ENCODE results near the gene POLR2A. TPM values are rescaled to one million over a fixed set of nuclear protein-coding genes. Genes with fewer than 3 reads are reported as not detected.

The POLR2A gene
- total and polyA plus RNA-seq, 3 experiments from 2014 or later = 69.6 to 192 (median 190) TPM

DNA sequence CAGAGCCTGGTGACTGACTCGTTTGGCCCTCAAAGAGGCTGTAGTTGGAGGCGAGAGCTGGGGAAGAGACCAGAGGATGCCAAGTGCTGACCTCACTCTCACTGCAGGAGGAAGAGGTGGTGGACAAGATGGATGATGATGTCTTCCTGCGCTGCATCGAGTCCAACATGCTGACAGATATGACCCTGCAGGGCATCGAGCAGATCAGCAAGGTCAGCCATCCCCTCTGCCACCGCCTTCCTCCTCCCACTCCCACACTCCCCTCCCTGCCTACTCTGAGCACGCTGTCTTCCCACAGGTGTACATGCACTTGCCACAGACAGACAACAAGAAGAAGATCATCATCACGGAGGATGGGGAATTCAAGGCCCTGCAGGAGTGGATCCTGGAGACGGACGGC is 26.9 kb downstream of the POLR2A start:
- H3K36me3 Mint-ChIP-seq = peaks cover 10 to 87% (median 23%) of the 10 kb centered on the region in 3 donors
- Histone ChIP-seq H3K27ac (ENCODE audit: low read depth, low read length) (no peak overlapping the region), H3K4me1 (ENCODE audit: insufficient read depth, low read length) (no peaks in the 10 kb centered on the region), H3K9me3 (ENCODE audit: low read length) (no peaks in the 10 kb centered on the region), H3K27me3 (ENCODE audit: insufficient read depth, low read length, poor library complexity, severe bottlenecking) (no peaks in the 10 kb centered on the region), H3K4me3 (ENCODE audit: low read length) (no peak overlapping the region), H3K36me3 (ENCODE audit: insufficient read depth, low read length) (peaks cover 30% of the 10 kb centered on the region)
- H3K27ac Mint-ChIP-seq = peak overlapping the region in 1 of 8 donors; percentile 26
- H3K9me3 Mint-ChIP-seq = no peaks in the 10 kb centered on the region
- ChIA-PET CTCF (interaction anchor here (1.0 kb wide), 1 partner anchor 50 kb away, joined by 3 read pairs; no protein-coding TSS in a partner anchor), POLR2A (interaction anchor here (0.6 kb wide), 1 partner anchor 284 kb away, joined by 4 read pairs; no protein-coding TSS in a partner anchor)
- H3K27me3 Mint-ChIP-seq = no peaks in the 10 kb centered on the region
- no peak for DNase-seq
- no peak overlapping the region for H3K4me3 Mint-ChIP-seq
- H3K4me1 Mint-ChIP-seq = no peaks in the 10 kb centered on the region

DNA sequence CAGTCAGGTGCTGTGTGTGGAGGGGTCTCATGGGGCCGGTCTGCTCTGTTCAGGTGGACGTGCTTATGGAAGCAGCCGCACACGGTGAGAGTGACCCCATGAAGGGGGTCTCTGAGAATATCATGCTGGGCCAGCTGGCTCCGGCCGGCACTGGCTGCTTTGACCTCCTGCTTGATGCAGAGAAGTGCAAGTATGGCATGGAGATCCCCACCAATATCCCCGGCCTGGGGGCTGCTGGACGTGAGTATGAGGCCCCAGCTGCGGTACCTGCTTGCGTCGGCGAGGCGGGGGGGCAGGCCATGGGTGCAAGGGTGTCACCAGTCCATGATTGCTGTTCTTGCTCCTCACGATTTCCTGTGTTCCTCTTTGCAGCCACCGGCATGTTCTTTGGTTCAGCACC is 27.9 kb downstream of the POLR2A start:
- Histone ChIP-seq H3K27me3 (ENCODE audit: insufficient read depth, low read length, poor library complexity, severe bottlenecking) (no peaks in the 10 kb centered on the region), H3K9me3 (ENCODE audit: low read length) (no peaks in the 10 kb centered on the region), H3K4me3 (ENCODE audit: low read length) (no peak overlapping the region), H3K27ac (ENCODE audit: low read depth, low read length) (no peak overlapping the region), H3K4me1 (ENCODE audit: insufficient read depth, low read length) (no peaks in the 10 kb centered on the region), H3K36me3 (ENCODE audit: insufficient read depth, low read length) (peaks cover 30% of the 10 kb centered on the region)
- Mint-ChIP-seq H3K9me3 (no peaks in the 10 kb centered on the region), H3K4me1 (no peaks in the 10 kb centered on the region), H3K27me3 (no peaks in the 10 kb centered on the region), H3K27ac (peak overlapping the region in 3 of 8 donors; percentile 29 to 66 (median 38)), H3K36me3 (peaks cover 10 to 80% (median 20%) of the 10 kb centered on the region in 3 donors), H3K4me3 (no peak overlapping the region)
- CTCF ChIA-PET = interaction anchor here (1.0 to 5.5 kb wide), 3 partner anchors 49 to 175 kb away, joined by 3 to 34 read pairs (median 18); partner anchors contain the start of genes TMEM102, TP53 and WRAP53
- POLR2A ChIA-PET = interaction anchor here (0.6 kb wide), 1 partner anchor 52 kb away, joined by 6 read pairs; no protein-coding TSS in a partner anchor
- DNase-seq = no peak

DNA sequence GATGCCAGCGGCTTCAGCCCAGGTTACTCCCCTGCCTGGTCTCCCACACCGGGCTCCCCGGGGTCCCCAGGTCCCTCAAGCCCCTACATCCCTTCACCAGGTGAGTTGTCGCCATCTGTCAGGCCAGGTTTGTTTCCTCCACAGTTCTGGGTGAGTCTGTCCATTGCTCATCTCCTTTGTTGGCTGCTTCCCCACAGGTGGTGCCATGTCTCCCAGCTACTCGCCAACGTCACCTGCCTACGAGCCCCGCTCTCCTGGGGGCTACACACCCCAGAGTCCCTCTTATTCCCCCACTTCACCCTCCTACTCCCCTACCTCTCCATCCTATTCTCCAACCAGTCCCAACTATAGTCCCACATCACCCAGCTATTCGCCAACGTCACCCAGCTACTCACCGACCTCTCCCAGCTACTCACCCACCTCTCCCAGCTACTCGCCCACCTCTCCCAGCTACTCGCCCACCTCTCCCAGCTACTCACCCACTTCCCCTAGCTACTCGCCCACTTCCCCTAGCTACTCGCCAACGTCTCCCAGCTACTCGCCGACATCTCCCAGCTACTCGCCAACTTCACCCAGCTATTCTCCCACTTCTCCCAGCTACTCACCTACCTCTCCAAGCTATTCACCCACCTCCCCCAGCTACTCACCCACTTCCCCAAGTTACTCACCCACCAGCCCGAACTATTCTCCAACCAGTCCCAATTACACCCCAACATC is 28.8 kb downstream of the POLR2A start:
- CTCF ChIA-PET = interaction anchor here (1.1 to 5.5 kb wide), 8 partner anchors 8 to 174 kb away, joined by 5 to 75 read pairs (median 14); partner anchors contain the start of genes FXR2, SENP3, SOX15 and TMEM102
- H3K36me3 Mint-ChIP-seq = peaks cover 10 to 72% (median 20%) of the 10 kb centered on the region in 3 donors
- no peaks in the 10 kb centered on the region for H3K27me3 Mint-ChIP-seq
- DNase-seq = no peak
- no peaks in the 10 kb centered on the region for H3K9me3 Mint-ChIP-seq
- H3K27ac Mint-ChIP-seq = peak overlapping the region in 2 of 8 donors; percentile 50
- no peak overlapping the region for H3K4me3 Mint-ChIP-seq
- H3K4me1 Mint-ChIP-seq = no peaks in the 10 kb centered on the region
- Histone ChIP-seq H3K27me3 (ENCODE audit: insufficient read depth, low read length, poor library complexity, severe bottlenecking) (no peaks in the 10 kb centered on the region), H3K27ac (ENCODE audit: low read depth, low read length) (no peak overlapping the region), H3K36me3 (ENCODE audit: insufficient read depth, low read length) (peaks cover 28% of the 10 kb centered on the region), H3K9me3 (ENCODE audit: low read length) (no peaks in the 10 kb centered on the region), H3K4me1 (ENCODE audit: insufficient read depth, low read length) (no peaks in the 10 kb centered on the region), H3K4me3 (ENCODE audit: low read length) (no peak overlapping the region)
- POLR2A ChIA-PET = no interaction called here

DNA sequence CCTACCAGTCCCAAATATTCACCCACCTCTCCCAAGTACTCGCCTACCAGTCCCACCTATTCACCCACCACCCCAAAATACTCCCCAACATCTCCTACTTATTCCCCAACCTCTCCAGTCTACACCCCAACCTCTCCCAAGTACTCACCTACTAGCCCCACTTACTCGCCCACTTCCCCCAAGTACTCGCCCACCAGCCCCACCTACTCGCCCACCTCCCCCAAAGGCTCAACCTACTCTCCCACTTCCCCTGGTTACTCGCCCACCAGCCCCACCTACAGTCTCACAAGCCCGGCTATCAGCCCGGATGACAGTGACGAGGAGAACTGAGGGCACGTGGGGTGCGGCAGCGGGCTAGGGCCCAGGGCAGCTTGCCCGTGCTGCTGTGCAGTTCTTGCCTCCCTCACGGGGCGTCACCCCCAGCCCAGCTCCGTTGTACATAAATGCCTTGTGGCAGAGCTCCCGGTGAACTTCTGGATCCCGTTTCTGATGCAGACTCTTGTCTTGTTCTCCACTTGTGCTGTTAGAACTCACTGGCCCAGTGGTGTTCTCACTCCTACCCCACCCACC is 29.8 kb downstream of the POLR2A start:
- Histone ChIP-seq H3K27ac (ENCODE audit: low read depth, low read length) (no peak overlapping the region), H3K4me3 (ENCODE audit: low read length) (no peak overlapping the region), H3K9me3 (ENCODE audit: low read length) (no peaks in the 10 kb centered on the region), H3K27me3 (ENCODE audit: insufficient read depth, low read length, poor library complexity, severe bottlenecking) (no peaks in the 10 kb centered on the region), H3K4me1 (ENCODE audit: insufficient read depth, low read length) (no peaks in the 10 kb centered on the region), H3K36me3 (ENCODE audit: insufficient read depth, low read length) (peaks cover 23% of the 10 kb centered on the region)
- peaks cover 10 to 62% (median 13%) of the 10 kb centered on the region in 3 donors for H3K36me3 Mint-ChIP-seq
- H3K27ac Mint-ChIP-seq = peak overlapping the region in 3 of 8 donors; percentile 19 to 86 (median 66)
- no peaks in the 10 kb centered on the region for H3K27me3 Mint-ChIP-seq
- H3K9me3 Mint-ChIP-seq = no peaks in the 10 kb centered on the region
- DNase-seq = no peak
- H3K4me1 Mint-ChIP-seq = no peaks in the 10 kb centered on the region
- ChIA-PET POLR2A (interaction anchor here (1.7 kb wide), 1 partner anchor 173 kb away, joined by 9 read pairs; the partner anchor contains the start of gene TP53), CTCF (interaction anchor here (1.0 to 5.5 kb wide), 18 partner anchors 9 to 176 kb away, joined by 3 to 75 read pairs (median 5); partner anchors contain the start of genes FXR2, SENP3, SOX15 and TMEM102)
- no peak overlapping the region for H3K4me3 Mint-ChIP-seq

DNA sequence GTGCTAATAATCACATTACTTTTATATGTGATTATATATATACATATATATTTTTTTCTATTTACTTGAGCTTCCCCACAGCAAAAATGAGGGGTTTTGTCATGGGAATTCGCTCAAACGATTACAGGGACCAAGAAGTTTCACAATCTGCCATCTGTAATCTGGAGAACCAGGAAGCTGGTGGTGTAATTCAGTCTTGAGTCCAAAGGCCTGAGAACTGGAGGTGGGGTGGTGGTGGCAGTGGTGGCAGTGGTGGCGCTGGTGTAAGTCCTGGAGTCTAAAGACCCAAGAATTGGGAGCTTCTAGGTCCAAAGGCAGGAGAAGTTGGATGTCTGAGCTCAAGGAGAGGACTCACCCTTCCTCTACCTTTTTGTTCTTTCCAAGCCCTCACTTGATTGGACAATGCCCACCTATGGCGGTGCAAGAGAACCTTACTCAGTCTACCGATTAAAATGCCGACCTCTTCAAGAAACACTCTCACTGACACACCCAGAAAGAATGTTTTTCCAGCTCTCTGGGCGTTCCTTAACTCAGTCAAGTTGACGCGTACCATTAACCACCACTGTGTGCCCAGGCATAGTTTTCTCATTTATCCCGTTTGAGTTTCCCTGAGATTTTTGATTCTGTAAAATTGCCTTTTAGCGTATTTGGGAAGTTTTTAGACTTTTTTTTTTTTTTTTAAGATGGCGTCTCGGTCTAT is 31.9 kb downstream of the POLR2A start:
- no peaks in the 10 kb centered on the region for H3K4me1 Mint-ChIP-seq
- Histone ChIP-seq H3K4me1 (ENCODE audit: insufficient read depth, low read length) (no peaks in the 10 kb centered on the region), H3K36me3 (ENCODE audit: insufficient read depth, low read length) (peaks cover 16% of the 10 kb centered on the region), H3K4me3 (ENCODE audit: low read length) (no peak overlapping the region), H3K9me3 (ENCODE audit: low read length) (no peaks in the 10 kb centered on the region), H3K27me3 (ENCODE audit: insufficient read depth, low read length, poor library complexity, severe bottlenecking) (no peaks in the 10 kb centered on the region), H3K27ac (ENCODE audit: low read depth, low read length) (no peak overlapping the region)
- ChIA-PET POLR2A (interaction anchor here (0.7 kb wide), 1 partner anchor 1370 kb away, joined by 3 read pairs; no protein-coding TSS in a partner anchor), CTCF (interaction anchor here (0.8 to 5.5 kb wide), 9 partner anchors 9 to 202 kb away, joined by 3 to 75 read pairs (median 4); partner anchors contain the start of genes SENP3, SOX15, TMEM102 and TP53)
- DNase-seq = no peak
- H3K4me3 Mint-ChIP-seq = no peak overlapping the region
- no peaks in the 10 kb centered on the region for H3K9me3 Mint-ChIP-seq
- H3K36me3 Mint-ChIP-seq = peaks cover 3 to 41% (median 8%) of the 10 kb centered on the region in 3 donors
- no peaks in the 10 kb centered on the region for H3K27me3 Mint-ChIP-seq
- H3K27ac Mint-ChIP-seq = peak overlapping the region in 4 of 8 donors; percentile 29 to 79 (median 63)

DNA sequence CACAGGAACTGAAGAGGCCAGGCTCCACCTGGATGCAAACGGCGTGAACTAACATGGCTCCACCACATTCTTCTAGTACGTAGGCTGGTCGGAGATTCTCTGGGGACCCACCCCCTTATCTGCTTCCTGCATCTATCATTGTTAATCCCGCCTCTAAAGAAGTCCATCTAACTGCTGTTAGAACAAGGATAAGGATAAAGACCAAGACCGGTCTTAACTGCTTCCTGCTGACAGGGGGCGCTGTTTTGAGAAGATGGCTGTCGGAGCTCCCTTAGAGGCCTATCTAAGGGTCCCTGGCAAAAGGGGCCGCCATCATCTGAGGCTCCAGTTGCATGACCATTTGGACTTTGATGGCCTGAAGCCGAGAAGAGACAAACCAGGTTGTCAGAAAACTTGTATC is 38.9 kb downstream of the POLR2A start:
- Histone ChIP-seq H3K4me3 (ENCODE audit: low read length) (no peak overlapping the region), H3K9me3 (ENCODE audit: low read length) (no peaks in the 10 kb centered on the region), H3K36me3 (ENCODE audit: insufficient read depth, low read length) (no peaks in the 10 kb centered on the region), H3K27ac (ENCODE audit: low read depth, low read length) (no peak overlapping the region), H3K4me1 (ENCODE audit: insufficient read depth, low read length) (no peaks in the 10 kb centered on the region), H3K27me3 (ENCODE audit: insufficient read depth, low read length, poor library complexity, severe bottlenecking) (no peaks in the 10 kb centered on the region)
- Mint-ChIP-seq H3K9me3 (peaks cover 0 to 5% (median 3%) of the 10 kb centered on the region in 5 donors), H3K27me3 (no peaks in the 10 kb centered on the region), H3K4me1 (peaks cover 0 to 5% (median 2%) of the 10 kb centered on the region in 3 donors), H3K4me3 (no peak overlapping the region), H3K27ac (no peak overlapping the region), H3K36me3 (no peaks in the 10 kb centered on the region)
- CTCF ChIA-PET = interaction anchor here (0.7 to 5.5 kb wide), 11 partner anchors 8 to 167 kb away, joined by 3 to 37 read pairs (median 5); partner anchors contain the start of genes SENP3, TMEM95 and TNFSF13
- POLR2A ChIA-PET = interaction anchor here (0.6 kb wide), 1 partner anchor 38 kb away, joined by 3 read pairs; no protein-coding TSS in a partner anchor
- peak; percentile 31 to 62 (median 37) for DNase-seq

DNA sequence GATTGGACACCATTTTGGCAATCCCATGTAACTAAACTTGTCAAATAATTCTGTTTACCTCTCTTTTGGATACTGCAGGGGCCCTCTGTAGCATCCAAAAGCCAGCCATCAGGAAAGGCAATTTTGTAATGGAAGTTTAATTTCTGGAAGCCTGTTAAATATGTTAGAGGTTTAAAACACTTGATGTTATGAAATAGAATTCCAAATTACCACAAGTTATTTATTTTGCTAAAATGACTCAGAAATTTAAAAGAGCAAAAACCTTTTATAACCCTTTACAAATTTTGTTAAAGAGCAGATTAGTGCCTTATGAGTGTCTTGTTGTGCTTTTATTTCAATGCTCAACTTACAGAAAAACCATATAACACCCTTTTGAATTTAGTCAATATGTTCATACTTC is 44.7 kb downstream of the POLR2A start:
- H3K36me3 Mint-ChIP-seq = peaks cover 2 to 4% (median 2%) of the 10 kb centered on the region in 3 donors
- no peak overlapping the region for H3K4me3 ChIP-seq (ENCODE audit: low read length)
- no peaks in the 10 kb centered on the region for H3K27me3 Mint-ChIP-seq
- no peak overlapping the region for H3K4me3 Mint-ChIP-seq
- no peaks in the 10 kb centered on the region for H3K4me1 ChIP-seq (ENCODE audit: insufficient read depth, low read length)
- no peaks in the 10 kb centered on the region for H3K27me3 ChIP-seq (ENCODE audit: insufficient read depth, low read length, poor library complexity, severe bottlenecking)
- H3K27ac Mint-ChIP-seq = no peak overlapping the region
- peaks cover 5 to 23% (median 18%) of the 10 kb centered on the region in 5 donors for H3K9me3 Mint-ChIP-seq
- CTCF ChIA-PET = no interaction called here
- no peaks in the 10 kb centered on the region for H3K4me1 Mint-ChIP-seq
- no peak for DNase-seq
- H3K27ac ChIP-seq (ENCODE audit: low read depth, low read length) = no peak overlapping the region
- H3K36me3 ChIP-seq (ENCODE audit: insufficient read depth, low read length) = no peaks in the 10 kb centered on the region
- POLR2A ChIA-PET = no interaction called here
- H3K9me3 ChIP-seq (ENCODE audit: low read length) = no peaks in the 10 kb centered on the region

Data from CD8-positive, alpha-beta memory T cell (primary cell).